ENCODE data around the gene MLLT6.
A peak's percentile ranks its signal among the peaks of the same experiment; 100 is the strongest.

The MLLT6 gene

DNA sequence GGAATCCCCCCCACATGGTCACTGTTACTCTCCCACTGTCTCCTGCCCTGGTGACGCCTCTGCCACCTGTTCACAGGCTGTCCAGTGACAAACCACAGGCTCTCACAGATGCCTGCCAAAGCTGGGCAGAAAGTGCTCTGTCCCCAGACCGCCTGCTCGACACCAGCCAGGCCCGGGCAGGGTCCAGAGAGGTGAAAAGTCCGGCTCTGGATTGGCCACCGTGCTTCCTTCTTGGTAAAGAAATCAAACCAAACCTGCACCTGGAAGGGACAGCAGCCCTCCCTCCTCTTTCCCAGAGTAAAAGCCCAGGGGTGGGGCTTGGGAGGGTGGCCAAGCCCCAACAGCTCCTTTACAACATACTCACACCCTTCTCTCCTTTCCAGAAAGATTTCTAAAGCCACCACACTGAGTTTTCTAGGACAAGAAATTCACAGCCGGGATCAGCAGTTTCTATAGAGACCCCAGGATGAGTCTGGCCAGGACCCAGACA lies 36.9 kb downstream of the MLLT6 start:
- peak overlapping the region; percentile 61 for H3K4me2 ChIP-seq (ENCODE audit: low read depth, low read length, poor library complexity, severe bottlenecking)
- H3K4me3 ChIP-seq (ENCODE audit: low read length, poor library complexity, severe bottlenecking), result peak overlapping the region; percentile 37
- H3K27me3 ChIP-seq (ENCODE audit: insufficient read depth, low read length, poor library complexity, severe bottlenecking), result no peaks in the 10 kb centered on the region
- TF ChIP-seq, protein P1, sequence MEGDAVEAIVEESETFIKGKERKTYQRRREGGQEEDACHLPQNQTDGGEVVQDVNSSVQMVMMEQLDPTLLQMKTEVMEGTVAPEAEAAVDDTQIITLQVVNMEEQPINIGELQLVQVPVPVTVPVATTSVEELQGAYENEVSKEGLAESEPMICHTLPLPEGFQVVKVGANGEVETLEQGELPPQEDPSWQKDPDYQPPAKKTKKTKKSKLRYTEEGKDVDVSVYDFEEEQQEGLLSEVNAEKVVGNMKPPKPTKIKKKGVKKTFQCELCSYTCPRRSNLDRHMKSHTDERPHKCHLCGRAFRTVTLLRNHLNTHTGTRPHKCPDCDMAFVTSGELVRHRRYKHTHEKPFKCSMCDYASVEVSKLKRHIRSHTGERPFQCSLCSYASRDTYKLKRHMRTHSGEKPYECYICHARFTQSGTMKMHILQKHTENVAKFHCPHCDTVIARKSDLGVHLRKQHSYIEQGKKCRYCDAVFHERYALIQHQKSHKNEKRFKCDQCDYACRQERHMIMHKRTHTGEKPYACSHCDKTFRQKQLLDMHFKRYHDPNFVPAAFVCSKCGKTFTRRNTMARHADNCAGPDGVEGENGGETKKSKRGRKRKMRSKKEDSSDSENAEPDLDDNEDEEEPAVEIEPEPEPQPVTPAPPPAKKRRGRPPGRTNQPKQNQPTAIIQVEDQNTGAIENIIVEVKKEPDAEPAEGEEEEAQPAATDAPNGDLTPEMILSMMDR (conservative IDR thresholded peaks at IDR 0.05; ENCODE audit: low read length), result no peak
- TF ChIP-seq EZH2phosphoT487 (IDR thresholded peaks at IDR 0.05; ENCODE audit: borderline replicate concordance), result no peak
- H2AFZ ChIP-seq (ENCODE audit: low read length), result no peak overlapping the region
- H3F3A ChIP-seq (ENCODE audit: low read depth), result no peaks in the 10 kb centered on the region
- H3K9me2 ChIP-seq (replicated peaks; ENCODE audit: low read depth, low read length), result no peaks in the 10 kb centered on the region
- H3K79me2 ChIP-seq (ENCODE audit: insufficient read depth, low read length), result peaks cover 57% of the 10 kb centered on the region
- peaks cover 44% of the 10 kb centered on the region for H3K4me1 ChIP-seq (ENCODE audit: insufficient read depth, low read length, poor library complexity, severe bottlenecking)
- peak overlapping the region; percentile 38 for H3K9ac ChIP-seq (ENCODE audit: low read depth, low read length, poor library complexity, severe bottlenecking)
- H4K20me1 ChIP-seq (ENCODE audit: insufficient read depth, low read length, poor library complexity, severe bottlenecking), result peaks cover 10% of the 10 kb centered on the region
- no peaks in the 10 kb centered on the region for H3K9me3 ChIP-seq (ENCODE audit: insufficient read depth, low read depth, low read length)
- peaks cover 6% of the 10 kb centered on the region; the same call in 1 of the 2 replicates for H3K36me3 ChIP-seq (ENCODE audit: insufficient read depth, low read length)

DNA sequence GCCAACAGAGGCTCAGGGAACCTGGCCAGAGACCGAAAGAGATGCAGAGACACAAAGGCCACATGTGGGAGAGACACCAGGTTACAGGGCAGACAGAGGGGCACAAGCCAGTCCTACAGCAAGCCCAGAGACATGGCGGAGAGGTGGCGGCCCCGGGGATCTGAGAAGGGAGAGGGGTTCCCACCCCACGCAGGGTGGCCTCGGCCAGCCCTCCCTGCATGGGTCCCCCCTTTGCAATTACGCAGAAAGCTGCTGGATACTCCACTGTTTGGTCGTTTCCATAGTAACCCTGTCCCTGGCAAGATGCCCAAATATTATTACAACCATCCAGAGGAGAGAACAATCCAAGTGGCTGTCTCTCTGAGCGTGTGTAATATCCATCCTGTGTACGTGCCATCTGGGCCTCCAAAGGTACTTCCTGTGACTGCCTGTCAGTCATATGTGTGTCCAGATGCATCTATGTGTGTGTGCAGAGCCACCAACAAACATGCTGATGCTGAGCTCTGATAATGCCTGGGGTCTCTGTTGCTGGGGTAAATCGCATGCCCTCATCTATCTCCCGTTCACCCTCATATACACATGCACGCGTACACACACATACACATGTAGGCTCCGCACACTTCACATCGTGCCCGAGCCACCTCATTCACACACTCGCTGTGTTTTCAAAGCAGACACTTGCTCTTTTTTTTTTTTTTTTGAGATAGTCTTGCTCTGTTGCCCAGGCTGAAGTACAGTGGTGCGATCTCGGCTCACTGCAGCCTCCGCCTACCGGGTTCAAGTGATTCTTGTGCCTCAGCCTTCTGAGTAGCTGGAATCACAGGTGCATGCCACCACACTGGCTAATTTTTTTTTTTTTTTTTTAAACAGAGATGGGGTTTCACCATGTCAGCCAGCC lies 37.6 kb downstream of the MLLT6 start:
- Histone ChIP-seq H3K4me3 (ENCODE audit: low read length, poor library complexity, severe bottlenecking) (peak overlapping the region; percentile 37), H4K20me1 (ENCODE audit: insufficient read depth, low read length, poor library complexity, severe bottlenecking) (peaks cover 11% of the 10 kb centered on the region), H3K79me2 (ENCODE audit: insufficient read depth, low read length) (peaks cover 64% of the 10 kb centered on the region), H3K27me3 (ENCODE audit: insufficient read depth, low read length, poor library complexity, severe bottlenecking) (no peaks in the 10 kb centered on the region), H3K36me3 (ENCODE audit: insufficient read depth, low read length) (peaks cover 6% of the 10 kb centered on the region; the same call in 1 of the 2 replicates), H2AFZ (ENCODE audit: low read length) (no peak overlapping the region), H3K4me2 (ENCODE audit: low read depth, low read length, poor library complexity, severe bottlenecking) (peak overlapping the region; percentile 61), H3K9me2 (replicated peaks; ENCODE audit: low read depth, low read length) (no peaks in the 10 kb centered on the region), H3F3A (ENCODE audit: low read depth) (no peaks in the 10 kb centered on the region), H3K9ac (ENCODE audit: low read depth, low read length, poor library complexity, severe bottlenecking) (peak overlapping the region; percentile 38), H3K4me1 (ENCODE audit: insufficient read depth, low read length, poor library complexity, severe bottlenecking) (peaks cover 47% of the 10 kb centered on the region), H3K9me3 (ENCODE audit: insufficient read depth, low read depth, low read length) (no peaks in the 10 kb centered on the region)
- no peak for TF ChIP-seq EZH2phosphoT487 (IDR thresholded peaks at IDR 0.05; ENCODE audit: borderline replicate concordance)
- TF ChIP-seq, protein P1 (conservative IDR thresholded peaks at IDR 0.05; ENCODE audit: low read length), result no peak

DNA sequence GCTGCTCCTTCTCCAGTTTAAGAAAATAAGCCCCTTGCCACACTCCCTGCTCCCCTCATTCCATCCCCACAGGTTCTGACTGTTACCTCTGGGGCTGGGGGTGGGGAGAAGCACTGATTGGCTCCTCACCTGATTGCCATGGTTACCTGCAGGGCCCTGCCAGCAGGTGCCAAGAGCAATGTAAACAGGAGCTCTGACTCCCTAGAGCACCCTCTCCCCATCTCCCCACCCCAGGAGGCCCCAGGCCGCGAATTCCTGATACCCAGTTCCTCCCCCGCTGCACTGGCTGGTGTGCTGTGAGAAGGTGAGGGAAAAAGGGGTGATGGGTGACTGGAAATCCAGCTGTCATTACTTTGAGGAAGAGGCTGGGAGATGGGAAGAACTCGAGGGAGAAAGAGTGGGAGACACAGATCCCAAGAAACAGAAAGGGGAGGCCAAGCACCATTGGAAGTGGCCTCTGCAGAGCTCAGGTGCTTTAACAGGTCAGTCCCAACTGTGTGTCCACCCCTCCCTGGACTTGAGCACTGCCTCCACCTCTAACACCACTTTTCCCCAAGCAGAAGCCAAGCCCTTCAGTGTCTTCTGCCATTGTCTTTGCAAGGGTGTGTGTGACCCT lies 38.6 kb downstream of the MLLT6 start:
- no peaks in the 10 kb centered on the region for H3K9me3 ChIP-seq (ENCODE audit: insufficient read depth, low read depth, low read length)
- peak overlapping the region; percentile 61 for H3K4me2 ChIP-seq (ENCODE audit: low read depth, low read length, poor library complexity, severe bottlenecking)
- peaks cover 64% of the 10 kb centered on the region for H3K79me2 ChIP-seq (ENCODE audit: insufficient read depth, low read length)
- H3K9me2 ChIP-seq (replicated peaks; ENCODE audit: low read depth, low read length), result no peaks in the 10 kb centered on the region
- H4K20me1 ChIP-seq (ENCODE audit: insufficient read depth, low read length, poor library complexity, severe bottlenecking), result peaks cover 11% of the 10 kb centered on the region
- TF ChIP-seq, protein P1 (conservative IDR thresholded peaks at IDR 0.05; ENCODE audit: low read length), result no peak
- TF ChIP-seq EZH2phosphoT487 (IDR thresholded peaks at IDR 0.05; ENCODE audit: borderline replicate concordance), result no peak
- no peak overlapping the region for H3K9ac ChIP-seq (ENCODE audit: low read depth, low read length, poor library complexity, severe bottlenecking)
- no peak overlapping the region for H2AFZ ChIP-seq (ENCODE audit: low read length)
- no peaks in the 10 kb centered on the region; the same call in 1 of the 2 replicates for H3K36me3 ChIP-seq (ENCODE audit: insufficient read depth, low read length)
- H3K4me3 ChIP-seq (ENCODE audit: low read length, poor library complexity, severe bottlenecking), result peak overlapping the region; percentile 22
- H3K27me3 ChIP-seq (ENCODE audit: insufficient read depth, low read length, poor library complexity, severe bottlenecking), result no peaks in the 10 kb centered on the region
- no peaks in the 10 kb centered on the region for H3F3A ChIP-seq (ENCODE audit: low read depth)
- H3K4me1 ChIP-seq (ENCODE audit: insufficient read depth, low read length, poor library complexity, severe bottlenecking), result peaks cover 51% of the 10 kb centered on the region

Measured in Loucy (cell line).